Smooth muscle cell (in vitro differentiated cells): ENCODE results near the gene RTN4RL2. TPM values are rescaled to one million over a fixed set of nuclear protein-coding genes. Genes with fewer than 3 reads are reported as not detected.

Experiments used
- DNase-seq: peaks from one replicate; lab custom pipeline; 2025; ENCODE audit not compliant: unreplicated experiment; lab: John Stamatoyannopoulos, UW
- H2AFZ ChIP-seq: fragments of 200-600 bp; sonication (generic); 2 replicates; pipeline ENCODE4 v1.6.0; 2016; ENCODE audit warnings: antibody characterized with exemption, low read depth, mild to moderate bottlenecking
- H3F3A ChIP-seq: fragments of 200-600 bp; sonication (generic); 2 replicates; pipeline ENCODE4 v1.6.0; 2017; ENCODE audit warnings: antibody characterized with exemption, low read depth
- H3K27ac ChIP-seq: fragments of 200-600 bp; sonication (generic); 2 replicates; pipeline ENCODE4 v1.5.1; 2016; ENCODE audit warnings: low read depth, mild to moderate bottlenecking
- H3K27me3 ChIP-seq: fragments of 200-600 bp; sonication (generic); 2 replicates; pipeline ENCODE4 v1.6.1; 2016; ENCODE audit warnings: low read depth, mild to moderate bottlenecking
- H3K36me3 ChIP-seq: fragments of 200-600 bp; sonication (generic); 2 replicates; pipeline ENCODE4 v1.5.1; 2016; ENCODE audit warnings: low read depth
- H3K4me1 ChIP-seq: fragments of 200-600 bp; sonication (generic); 2 replicates; pipeline ENCODE4 v1.5.1; 2016; ENCODE audit warnings: low read depth
- H3K4me2 ChIP-seq: fragments of 200-600 bp; sonication (generic); 2 replicates; pipeline ENCODE4 v1.6.0; 2016; ENCODE audit warnings: mild to moderate bottlenecking
- H3K4me3 ChIP-seq: fragments of 200-600 bp; sonication (generic); 2 replicates; pipeline ENCODE4 v1.5.1; 2016; ENCODE audit warnings: mild to moderate bottlenecking
- H3K79me2 ChIP-seq: fragments of 200-600 bp; sonication (generic); 2 replicates; pipeline ENCODE4 v1.6.0; 2016; ENCODE audit warnings: low read depth, mild to moderate bottlenecking
- H3K9ac ChIP-seq: fragments of 200-600 bp; sonication (generic); 2 replicates; pipeline ENCODE4 v1.6.0; 2016; ENCODE audit warnings: low read depth
- H3K9me3 ChIP-seq: fragments of 200-600 bp; sonication (generic); replicated peaks from 2 replicates; pipeline ENCODE4 v1.5.1; 2016; ENCODE audit warnings: low read depth
- H4K20me1 ChIP-seq: fragments of 200-600 bp; sonication (generic); 2 replicates; pipeline ENCODE4 v1.6.0; 2016; ENCODE audit warnings: low read depth
- CTCF ChIP-seq: fragments of 200-600 bp; sonication (generic); IDR thresholded peaks from 2 replicates; pipeline ENCODE4 v1.5.1; 2017; ENCODE audit warnings: borderline replicate concordance, mild to moderate bottlenecking, antibody characterized with exemption; ENCODE audit not compliant: insufficient read depth, poor library complexity, severe bottlenecking
- WGBS: methylation state at CpG from one replicate; pipeline ENCODE4 v1.1.7; 2016; ENCODE audit warnings: low lambda C conversion rate; 5-methylcytosine and 5-hydroxymethylcytosine counted together
- polyA plus RNA-seq: library from polyadenylated mRNA; unstranded; fragments of >200 nt; fragmentation: Nextera tagmentation; extraction: Ambion mirVana; gene quantifications from 2 replicates; pipeline ENCODE4 v1.2.1, GENCODE V29; 2016
- total RNA-seq: library from RNA; depleted of rRNA; stranded (reverse); fragments of >200 nt; gene quantifications from 2 replicates; pipeline ENCODE4 v1.2.3, GENCODE V29; 2014

The RTN4RL2 gene
- total and polyA plus RNA-seq, 2 experiments from 2014 or later: 0.34 TPM; not detected in 1

DNA sequence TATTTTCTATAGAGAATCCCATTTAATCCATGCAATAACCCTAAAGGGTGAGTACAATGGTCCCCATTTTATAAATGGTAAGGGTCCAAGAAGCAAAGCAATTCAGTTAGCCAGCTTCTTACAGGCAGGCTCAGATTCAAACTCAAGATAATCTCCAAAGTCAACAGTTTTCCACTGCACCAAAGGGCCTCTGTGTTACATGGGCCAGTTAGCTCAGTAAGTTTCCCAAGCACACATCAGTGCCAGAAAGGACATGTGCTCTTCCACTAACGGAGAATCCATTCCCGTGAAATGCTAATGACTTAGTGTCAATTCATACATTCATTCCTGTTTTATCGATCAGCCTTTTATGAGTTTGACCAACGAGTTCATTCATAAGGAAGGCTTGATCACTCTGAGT is 44.2 kb downstream of the RTN4RL2 start:
- Histone ChIP-seq H3K79me2 (no peaks in the 10 kb centered on the region), H3K9me3 (no peaks in the 10 kb centered on the region), H3K9ac (no peak overlapping the region), H4K20me1 (no peaks in the 10 kb centered on the region), H3K27me3 (no peaks in the 10 kb centered on the region), H3K4me2 (no peak overlapping the region), H3K4me3 (no peak overlapping the region), H3K36me3 (no peaks in the 10 kb centered on the region), H3F3A (no peaks in the 10 kb centered on the region), H3K4me1 (peaks cover 3% of the 10 kb centered on the region), H3K27ac (no peak overlapping the region), H2AFZ (no peak overlapping the region)
- 94% methylated on average over 4 of the region's 4 CpGs for WGBS
- no peak for TF ChIP-seq CTCF
- no peak for DNase-seq

- H3K27me3 ChIP-seq: no peaks in the 10 kb centered on the region
- H2AFZ ChIP-seq: no peak overlapping the region
- no peaks in the 10 kb centered on the region for H4K20me1 ChIP-seq
- no peak overlapping the region for H3K4me2 ChIP-seq
- H3K79me2 ChIP-seq: no peaks in the 10 kb centered on the region
- no peak overlapping the region for H3K4me3 ChIP-seq
- TF ChIP-seq CTCF: no peak
- no peaks in the 10 kb centered on the region for H3K36me3 ChIP-seq
- no peaks in the 10 kb centered on the region for H3F3A ChIP-seq
- H3K4me1 ChIP-seq: no peaks in the 10 kb centered on the region
- WGBS: 87% methylated on average over 1 of the region's 1 CpG
- H3K9me3 ChIP-seq: no peaks in the 10 kb centered on the region
- H3K9ac ChIP-seq: no peak overlapping the region
- H3K27ac ChIP-seq: no peak overlapping the region
- no peak for DNase-seq
Observed at GRCh38 chr11:57506522-57506921, 46.2 kb downstream of the RTN4RL2 start.

DNA sequence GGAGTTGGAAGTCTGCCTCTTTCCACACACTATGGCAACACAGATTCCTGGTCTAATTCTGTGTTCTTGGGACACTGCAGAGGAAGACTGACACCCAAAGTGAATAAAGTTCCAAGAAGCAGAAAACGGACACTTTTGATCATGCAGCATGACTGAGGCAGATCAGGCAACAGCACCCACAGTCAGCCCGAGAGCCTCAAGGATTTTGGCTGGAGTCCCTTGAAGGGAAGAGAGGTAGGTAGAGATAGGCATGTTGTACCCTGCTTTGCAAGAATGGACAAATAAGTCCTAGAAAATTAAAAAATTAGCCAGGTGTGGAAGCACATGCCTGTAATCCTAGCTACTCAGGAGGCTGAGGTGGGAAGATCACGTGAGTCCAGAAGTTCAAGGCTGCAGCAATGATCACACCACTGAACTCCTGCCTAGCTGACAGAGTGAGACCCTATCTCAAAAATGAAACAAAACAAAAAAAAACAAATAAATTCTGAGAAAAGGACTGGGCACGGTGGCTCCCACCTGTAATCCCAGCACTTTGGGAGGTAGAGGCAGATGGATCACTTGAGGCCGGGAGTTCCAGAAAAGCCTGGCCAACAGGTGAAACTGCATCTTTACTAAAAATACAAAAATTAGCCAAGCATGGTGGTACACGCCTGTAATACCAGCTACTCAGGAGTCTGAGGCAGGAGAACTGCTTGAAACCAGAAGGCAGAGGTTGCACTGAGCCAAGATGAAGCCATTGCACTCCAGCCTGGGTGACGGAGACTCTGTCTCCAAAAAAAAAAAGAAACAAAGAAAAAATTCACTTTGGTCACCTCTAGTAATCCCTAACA is 48.2 kb downstream of the RTN4RL2 start:
- Histone ChIP-seq H2AFZ (no peak overlapping the region), H3K4me1 (no peaks in the 10 kb centered on the region), H3K36me3 (no peaks in the 10 kb centered on the region), H3K4me2 (no peak overlapping the region), H4K20me1 (no peaks in the 10 kb centered on the region), H3K9me3 (no peaks in the 10 kb centered on the region), H3K27me3 (no peaks in the 10 kb centered on the region), H3K9ac (no peak overlapping the region), H3K27ac (no peak overlapping the region), H3K4me3 (no peak overlapping the region), H3K79me2 (no peaks in the 10 kb centered on the region), H3F3A (no peaks in the 10 kb centered on the region)
- no peak for DNase-seq
- WGBS: 95% methylated on average over 7 of the region's 7 CpGs
- TF ChIP-seq CTCF: no peak
